OCI-LY7 (cell line): ENCODE measurements around the gene TBPL1.

Experiments used
- EZH2phosphoT487 ChIP-seq: fragments of 200-600 bp; sonication (generic); IDR thresholded peaks from 2 replicates; pipeline ENCODE4 v1.6.1; 2018; ENCODE audit warnings: low read depth, borderline replicate concordance, mild to moderate bottlenecking, mixed run types, antibody characterized with exemption, low read length, moderate library complexity, mixed read lengths
- TF ChIP-seq, protein P1 (sequence below): fragments of 200-600 bp; sonication (generic); conservative IDR thresholded peaks from 2 replicates; pipeline ENCODE4 v1.5.1; 2014; ENCODE audit warnings: mild to moderate bottlenecking, antibody characterized with exemption, low read length, moderate library complexity, mixed read lengths

DNA sequence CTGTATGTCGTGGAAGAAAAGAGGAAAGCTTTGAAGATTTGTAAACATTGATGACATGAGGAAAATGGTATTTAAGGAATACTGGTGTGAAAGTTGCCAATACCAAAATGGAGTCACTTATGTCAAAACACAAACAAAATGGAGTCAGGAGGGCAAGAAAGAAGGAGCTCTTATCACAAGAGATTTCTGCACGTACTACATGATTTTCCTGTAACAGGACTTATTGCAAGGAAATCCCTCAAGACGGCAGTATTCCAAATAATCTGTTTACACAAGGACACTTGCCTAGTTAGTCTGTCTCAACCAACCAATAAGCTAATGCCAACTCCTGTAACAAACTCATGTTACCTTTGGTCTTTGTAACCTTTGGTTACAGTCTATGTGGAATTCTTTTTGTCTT is 69.6 kb downstream of the TBPL1 start:
- TF ChIP-seq EZH2phosphoT487: no peak
- TF ChIP-seq, protein P1, sequence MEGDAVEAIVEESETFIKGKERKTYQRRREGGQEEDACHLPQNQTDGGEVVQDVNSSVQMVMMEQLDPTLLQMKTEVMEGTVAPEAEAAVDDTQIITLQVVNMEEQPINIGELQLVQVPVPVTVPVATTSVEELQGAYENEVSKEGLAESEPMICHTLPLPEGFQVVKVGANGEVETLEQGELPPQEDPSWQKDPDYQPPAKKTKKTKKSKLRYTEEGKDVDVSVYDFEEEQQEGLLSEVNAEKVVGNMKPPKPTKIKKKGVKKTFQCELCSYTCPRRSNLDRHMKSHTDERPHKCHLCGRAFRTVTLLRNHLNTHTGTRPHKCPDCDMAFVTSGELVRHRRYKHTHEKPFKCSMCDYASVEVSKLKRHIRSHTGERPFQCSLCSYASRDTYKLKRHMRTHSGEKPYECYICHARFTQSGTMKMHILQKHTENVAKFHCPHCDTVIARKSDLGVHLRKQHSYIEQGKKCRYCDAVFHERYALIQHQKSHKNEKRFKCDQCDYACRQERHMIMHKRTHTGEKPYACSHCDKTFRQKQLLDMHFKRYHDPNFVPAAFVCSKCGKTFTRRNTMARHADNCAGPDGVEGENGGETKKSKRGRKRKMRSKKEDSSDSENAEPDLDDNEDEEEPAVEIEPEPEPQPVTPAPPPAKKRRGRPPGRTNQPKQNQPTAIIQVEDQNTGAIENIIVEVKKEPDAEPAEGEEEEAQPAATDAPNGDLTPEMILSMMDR: no peak
